Esophagus (tissue), 2 donors: ENCODE data around the gene RASA4. TPM values are rescaled to one million over a fixed set of nuclear protein-coding genes. Genes with fewer than 3 reads are reported as not detected.
"Not testable (repeated sequence)": the region's sequence is repeated elsewhere in the genome, so short reads cannot be mapped to it uniquely, and the experiment has no call there.

ENCODE experiments used
- H3K27ac ChIP-seq, 2 donors: one replicate each; pipeline ENCODE4 v1.5.1; 2013; ENCODE audit warnings: low read depth in 2 of 2, mild to moderate bottlenecking in 2 of 2, inconsistent platforms in 1 of 2, low read length in 1 of 2, moderate library complexity in 1 of 2
- H3K27me3 ChIP-seq, 2 donors: one replicate each; pipeline ENCODE4 v1.6.1; 2013; ENCODE audit warnings: low read length in 2 of 2, control low read depth in 1 of 2, mild to moderate bottlenecking in 1 of 2; ENCODE audit not compliant: insufficient read depth in 2 of 2, control insufficient read depth in 1 of 2
- H3K36me3 ChIP-seq, 2 donors: one replicate each; pipeline ENCODE4 v1.6.1; 2013; ENCODE audit warnings: low read length in 1 of 2; ENCODE audit not compliant: control insufficient read depth in 2 of 2, insufficient read depth in 2 of 2
- H3K4me1 ChIP-seq, 2 donors: one replicate each; pipeline ENCODE4 v1.6.1; 2013; ENCODE audit warnings: low read length in 1 of 2; ENCODE audit not compliant: control insufficient read depth in 2 of 2, insufficient read depth in 2 of 2
- H3K4me3 ChIP-seq, 2 donors: one replicate each; pipeline ENCODE4 v1.5.1; 2013; ENCODE audit warnings: low read length in 2 of 2, mild to moderate bottlenecking in 2 of 2, low read depth in 1 of 2, moderate library complexity in 1 of 2
- H3K9me3 ChIP-seq, 2 donors: one replicate each; pipeline ENCODE4 v1.6.1; 2013; ENCODE audit warnings: mild to moderate bottlenecking in 2 of 2, low read depth in 1 of 2, low read length in 1 of 2, moderate library complexity in 1 of 2; ENCODE audit not compliant: control insufficient read depth in 2 of 2, insufficient read depth in 1 of 2
- WGBS, 2 donors: extraction: QIAGEN DNeasy Blood & Tissue Kit; methylation state at CpG; one replicate each; pipeline ENCODE4 v1.1.7; 2013; 5-methylcytosine and 5-hydroxymethylcytosine counted together
- polyA plus RNA-seq, 2 donors: library from polyadenylated mRNA; stranded (reverse); fragments of 200-250 nt; gene quantifications; one replicate each; pipeline ENCODE4 v1.2.3, GENCODE V29; 2013
- donor health status: healthy with polysubstance abuse.
- donor health status: Bipolar disorder and iron deficiency.

The RASA4 gene
- polyA plus RNA-seq, 2 donors: 13.0 to 14.3 TPM

GRCh38 chr7:102583495-102583894, 33.1 kb downstream of the RASA4 start:
- H3K36me3 ChIP-seq, H3K4me3 ChIP-seq, H3K27me3 ChIP-seq, H3K4me1 ChIP-seq, H3K27ac ChIP-seq, H3K9me3 ChIP-seq: not testable (repeated sequence)
- WGBS, 2 donors: no CpG with 5 or more reads among the region's 5 CpGs

GRCh38 chr7:102581722-102582121, 34.8 kb downstream of the RASA4 start:
- H3K36me3 ChIP-seq, H3K27me3 ChIP-seq, H3K4me1 ChIP-seq, H3K27ac ChIP-seq, H3K4me3 ChIP-seq, H3K9me3 ChIP-seq: not testable (repeated sequence)
- WGBS, 2 donors: no CpG with 5 or more reads among the region's 5 CpGs

- H3K27me3 ChIP-seq: not testable (repeated sequence)
- 82 to 86% methylated on average over 5 of the region's 5 CpGs for WGBS, 2 donors
Measured at GRCh38 chr7:102578486-102578885, 38.1 kb downstream of the RASA4 start.

DNA sequence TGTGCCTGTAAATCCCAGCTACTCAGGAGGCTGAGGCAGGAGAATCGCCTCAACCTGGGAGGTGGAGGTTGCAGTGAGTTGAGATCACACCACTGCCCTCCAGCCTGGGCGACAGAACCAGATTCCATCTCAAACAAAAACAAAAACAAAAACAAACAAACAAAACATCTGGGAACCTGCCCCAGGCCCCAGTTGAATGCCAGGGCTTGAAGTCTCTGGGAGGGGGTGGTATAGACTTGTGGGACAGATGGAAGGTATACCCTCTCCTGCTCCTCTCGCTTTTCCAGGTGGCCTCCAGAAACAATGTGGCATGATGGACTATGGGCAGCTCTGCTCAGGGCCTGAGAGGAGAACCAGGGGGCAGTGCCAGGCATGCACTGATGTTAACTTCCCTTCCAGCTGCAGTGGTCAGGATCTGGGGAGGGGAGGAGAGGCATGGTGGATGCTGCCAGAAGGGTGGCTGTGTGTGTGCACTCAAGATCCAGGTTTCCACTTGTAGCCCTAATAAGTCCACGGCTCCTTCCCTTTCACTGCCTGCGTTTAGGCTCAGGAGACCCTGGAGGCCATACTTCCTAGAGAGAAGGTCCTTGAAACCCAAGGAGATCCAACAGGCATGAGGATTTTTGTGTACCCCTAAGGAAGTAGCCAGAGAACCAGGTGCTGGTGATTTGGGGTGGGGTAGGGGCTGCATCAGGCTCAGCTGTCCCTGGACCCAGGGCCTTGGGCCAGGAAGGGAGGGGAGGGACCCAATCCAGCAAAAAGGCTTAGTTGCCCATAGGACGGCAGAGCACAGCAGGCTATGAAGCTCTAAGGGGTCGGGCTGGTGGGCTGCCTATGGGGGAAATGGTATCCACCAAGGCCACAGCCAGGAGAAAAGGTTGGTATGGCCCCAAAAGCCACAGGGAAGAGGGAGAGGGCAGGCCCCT, 39.0 kb downstream of the RASA4 start:
- not testable (repeated sequence) for H3K36me3 ChIP-seq, H3K27ac ChIP-seq

More at GRCh38 chr7:102578486-102578885, 38.1 kb downstream of the RASA4 start:
- not testable (repeated sequence) for H3K4me1 ChIP-seq, H3K27ac ChIP-seq, H3K36me3 ChIP-seq, H3K9me3 ChIP-seq, H3K4me3 ChIP-seq

GRCh38 chr7:102576363-102576762, 40.2 kb downstream of the RASA4 start:
- H3K27ac ChIP-seq, H3K9me3 ChIP-seq, H3K4me1 ChIP-seq, H3K27me3 ChIP-seq, H3K4me3 ChIP-seq, H3K36me3 ChIP-seq: not testable (repeated sequence)
- WGBS, 2 donors: no CpG with 5 or more reads among the region's 3 CpGs

More for the DNA sequence above, 39.0 kb downstream of the RASA4 start:
- not testable (repeated sequence) for H3K4me1 ChIP-seq, H3K4me3 ChIP-seq, H3K27me3 ChIP-seq, H3K9me3 ChIP-seq
- 81 to 83% methylated on average over 6 of the region's 7 CpGs for WGBS, 2 donors

GRCh38 chr7:102574607-102575006, 41.9 kb downstream of the RASA4 start:
- not testable (repeated sequence) for H3K36me3 ChIP-seq, H3K4me1 ChIP-seq, H3K9me3 ChIP-seq, H3K27ac ChIP-seq, H3K4me3 ChIP-seq, H3K27me3 ChIP-seq
- WGBS, 2 donors: no CpG with 5 or more reads among the region's 6 CpGs

DNA sequence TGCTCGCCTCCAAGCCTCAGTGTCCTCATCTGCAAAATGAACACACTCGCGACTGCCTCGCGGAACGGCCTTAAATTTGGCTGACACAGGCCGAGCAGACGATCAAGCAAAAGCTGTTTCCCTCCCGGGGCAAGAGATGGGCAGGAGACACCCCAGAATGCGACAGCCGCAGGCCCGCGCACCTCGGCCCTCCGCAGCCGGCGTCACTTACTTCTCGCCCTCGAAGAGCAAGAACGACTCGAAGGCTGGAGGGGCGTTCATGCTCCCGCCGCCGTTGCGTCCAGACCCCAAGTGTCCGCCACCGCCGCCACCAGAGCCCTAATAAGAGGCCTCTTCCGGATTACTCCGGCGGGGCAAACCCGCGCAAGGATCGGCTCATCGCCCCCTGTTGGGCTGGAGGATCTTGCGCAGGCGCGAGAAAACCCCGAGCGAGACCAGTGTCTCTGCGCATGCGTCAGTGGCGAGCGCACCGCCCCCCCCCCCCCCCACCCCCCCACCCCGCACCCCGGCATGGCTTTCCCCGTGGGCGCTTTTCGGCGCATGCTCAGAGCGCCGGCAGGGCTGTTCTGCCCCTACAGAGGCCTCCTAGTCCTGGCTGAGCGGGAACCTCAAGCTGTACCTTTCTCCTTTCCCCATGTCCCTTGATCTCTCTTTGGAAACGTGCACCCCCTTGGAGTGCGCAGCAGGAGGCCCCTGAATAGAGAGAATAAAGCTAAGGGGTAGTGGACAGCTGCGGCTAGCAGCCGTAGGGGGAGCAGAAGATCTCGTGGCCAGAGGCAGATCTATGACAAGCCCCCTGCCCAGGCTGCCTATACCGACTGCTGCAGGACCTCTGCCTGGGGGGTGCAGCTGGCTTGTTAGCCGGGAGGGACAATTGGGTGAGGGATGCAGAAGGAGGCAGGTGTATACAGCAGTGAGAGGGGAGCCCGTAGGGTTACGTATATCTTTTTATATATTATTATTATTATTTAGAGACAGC, 44.0 kb downstream of the RASA4 start, which contains the start of gene POLR2J3:
TSS of gene POLR2J3 (minus strand) at position 323 of the 979 bp plus-strand sequence. CDS start at position 261, 62 bp downstream.
- H3K4me1 ChIP-seq, H3K9me3 ChIP-seq, H3K27me3 ChIP-seq, H3K36me3 ChIP-seq: not testable (repeated sequence)
- Histone ChIP-seq H3K4me3 (peak within 1 kb of the TSS; percentile 65 to 77), H3K27ac (peak within 1 kb of the TSS in 1 of 2 donors; percentile 85)
- WGBS, 2 donors: 0% methylated on average over 45 to 52 of the region's 64 CpGs

- not testable (repeated sequence) for H3K27me3 ChIP-seq
Measured at GRCh38 chr7:102568620-102569019, 47.9 kb downstream of the RASA4 start.

GRCh38 chr7:102550808-102551422, 65.6 kb downstream of the RASA4 start, which contains the start of gene SPDYE2:
SPDYE2 (plus strand) TSS chr7:102551226; CDS start chr7:102553256, 2,030 bp downstream.
- not testable (repeated sequence) for H3K4me3 ChIP-seq, H3K36me3 ChIP-seq, H3K9me3 ChIP-seq, H3K27ac ChIP-seq, H3K4me1 ChIP-seq, H3K27me3 ChIP-seq
- WGBS, 2 donors: no CpG with 5 or more reads among the region's 6 CpGs

More at GRCh38 chr7:102568620-102569019, 47.9 kb downstream of the RASA4 start:
- H3K27ac ChIP-seq, H3K9me3 ChIP-seq, H3K36me3 ChIP-seq, H3K4me1 ChIP-seq, H3K4me3 ChIP-seq: not testable (repeated sequence)
- WGBS, 2 donors: 96% methylated on average over 3 to 4 of the region's 11 CpGs
